ENCODE measurements around the gene OPCML. TPM values are rescaled to one million over a fixed set of nuclear protein-coding genes. Genes with fewer than 3 reads are reported as not detected.
A peak's percentile ranks its signal among the peaks of the same experiment; 100 is the strongest.

OPCML gene
- total RNA-seq, 1 donor from 2014 or later, result 0.12 TPM

DNA sequence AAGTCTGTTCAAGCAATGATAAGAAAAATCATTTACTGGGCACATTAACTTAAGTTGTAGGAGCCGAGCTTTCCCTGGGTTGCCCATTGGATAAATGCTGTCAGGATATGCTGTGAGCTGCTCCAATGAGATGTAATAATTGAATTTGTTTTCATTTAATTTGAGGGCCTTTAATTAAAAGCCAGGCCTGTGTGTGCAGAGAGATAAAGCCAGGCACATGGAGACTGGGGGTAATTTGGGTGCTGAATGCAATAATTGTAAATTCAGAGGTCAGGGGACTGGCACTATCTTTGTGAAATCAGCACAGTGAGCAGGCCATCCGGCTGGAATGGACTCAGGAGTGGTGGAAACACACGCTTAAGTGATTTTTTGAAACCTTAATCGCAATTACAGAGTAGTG is 125.8 kb downstream of the OPCML start:
- Histone ChIP-seq H3K4me3 (no peak overlapping the region), H3K36me3 (no peaks in the 10 kb centered on the region), H3K4me1 (no peaks in the 10 kb centered on the region), H3K9me3 (no peaks in the 10 kb centered on the region), H3K27ac (no peak overlapping the region), H3K27me3 (ENCODE audit: low read depth) (no peaks in the 10 kb centered on the region)
- intact Hi-C loops (cut with DNase I), result no loop called here
- TF ChIP-seq CTCF (IDR thresholded peaks at IDR 0.05), result no peak
- DNase-seq, result no peak
- no peak for ATAC-seq

DNA sequence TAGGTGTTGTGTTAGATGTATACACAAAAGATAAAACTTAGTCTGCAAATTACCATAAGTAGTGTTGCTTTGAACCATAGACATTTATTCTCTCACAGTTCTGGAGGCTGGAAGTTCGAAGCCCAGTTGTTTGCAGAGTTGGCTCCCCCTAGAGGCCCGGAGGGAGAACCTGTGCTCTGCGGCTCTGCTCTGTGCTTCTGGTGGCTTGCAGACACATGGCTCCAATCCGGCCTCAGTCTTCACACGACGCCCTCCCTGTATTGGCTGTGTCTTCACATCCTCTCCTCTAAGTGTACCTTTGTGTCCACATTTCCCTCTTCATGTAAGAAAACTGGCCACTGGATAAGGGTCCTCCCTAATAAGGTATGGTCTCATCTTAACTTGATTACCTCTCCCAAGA is 128.4 kb downstream of the OPCML start:
- Histone ChIP-seq H3K27ac (no peak overlapping the region), H3K36me3 (no peaks in the 10 kb centered on the region), H3K4me1 (peaks cover 3% of the 10 kb centered on the region), H3K4me3 (no peak overlapping the region), H3K27me3 (ENCODE audit: low read depth) (no peaks in the 10 kb centered on the region), H3K9me3 (no peaks in the 10 kb centered on the region)
- ATAC-seq (no peak), DNase-seq (no peak)
- peak; percentile 21 for TF ChIP-seq CTCF (IDR thresholded peaks at IDR 0.05)
- intact Hi-C loops (cut with DNase I), result no loop called here

- H3K4me1 ChIP-seq, result peaks cover 3% of the 10 kb centered on the region
- no peak overlapping the region for H3K27ac ChIP-seq
- ATAC-seq (no peak), DNase-seq (no peak)
- no peak for TF ChIP-seq CTCF (IDR thresholded peaks at IDR 0.05)
- no peaks in the 10 kb centered on the region for H3K36me3 ChIP-seq
- no peak overlapping the region for H3K4me3 ChIP-seq
- H3K27me3 ChIP-seq (ENCODE audit: low read depth), result no peaks in the 10 kb centered on the region
- H3K9me3 ChIP-seq, result no peaks in the 10 kb centered on the region
- intact Hi-C loops (cut with DNase I), result no loop called here
Observed at GRCh38 chr11:133402551-133402950, 129.8 kb downstream of the OPCML start.

GRCh38 chr11:133399855-133400625 is 132.3 kb downstream of the OPCML start:
- peaks cover 3% of the 10 kb centered on the region for H3K4me1 ChIP-seq
- H3K36me3 ChIP-seq, result no peaks in the 10 kb centered on the region
- intact Hi-C loops (cut with DNase I), result no loop called here
- H3K27me3 ChIP-seq (ENCODE audit: low read depth), result no peaks in the 10 kb centered on the region
- no peak overlapping the region for H3K4me3 ChIP-seq
- no peak for DNase-seq
- H3K27ac ChIP-seq, result no peak overlapping the region
- ATAC-seq, result peak; percentile 81 to 91
- H3K9me3 ChIP-seq, result no peaks in the 10 kb centered on the region
- no peak for TF ChIP-seq CTCF (IDR thresholded peaks at IDR 0.05)

DNA sequence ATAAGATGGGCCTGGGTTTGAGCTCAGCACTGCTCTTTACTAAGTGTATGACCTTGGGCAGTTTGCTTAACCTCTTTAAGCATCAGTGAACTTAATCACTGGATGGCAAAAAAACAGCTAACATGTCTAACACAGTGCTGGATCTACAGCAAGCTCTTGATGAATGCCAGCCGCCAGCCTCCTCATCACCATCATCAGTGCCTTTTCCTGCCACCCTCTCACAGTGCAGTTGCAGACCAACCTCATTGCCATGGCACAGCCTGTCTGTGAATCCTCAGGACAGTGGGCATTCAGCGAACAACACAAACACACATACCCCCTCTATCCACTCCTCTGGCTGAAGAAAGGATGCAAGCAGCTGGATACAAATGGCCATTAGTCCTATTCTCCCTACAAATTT is 133.0 kb downstream of the OPCML start:
- Histone ChIP-seq H3K9me3 (no peaks in the 10 kb centered on the region), H3K4me1 (peaks cover 3% of the 10 kb centered on the region), H3K27ac (no peak overlapping the region), H3K27me3 (ENCODE audit: low read depth) (no peaks in the 10 kb centered on the region), H3K36me3 (no peaks in the 10 kb centered on the region), H3K4me3 (no peak overlapping the region)
- intact Hi-C loops (cut with DNase I), result no loop called here
- TF ChIP-seq CTCF (IDR thresholded peaks at IDR 0.05), result no peak
- ATAC-seq (no peak), DNase-seq (no peak)

Data from lower lobe of right lung (tissue), 2 donors.